ENCODE measurements around the gene BRAF. TPM values are rescaled to one million over a fixed set of nuclear protein-coding genes. Genes with fewer than 3 reads are reported as not detected.
"Not testable (repeated sequence)": the region's sequence is repeated elsewhere in the genome, so short reads cannot be mapped to it uniquely, and the experiment has no call there.

Gene BRAF
- total RNA-seq, 4 donors from 2014 or later, result 20.9 to 51.8 (median 34.8) TPM

DNA sequence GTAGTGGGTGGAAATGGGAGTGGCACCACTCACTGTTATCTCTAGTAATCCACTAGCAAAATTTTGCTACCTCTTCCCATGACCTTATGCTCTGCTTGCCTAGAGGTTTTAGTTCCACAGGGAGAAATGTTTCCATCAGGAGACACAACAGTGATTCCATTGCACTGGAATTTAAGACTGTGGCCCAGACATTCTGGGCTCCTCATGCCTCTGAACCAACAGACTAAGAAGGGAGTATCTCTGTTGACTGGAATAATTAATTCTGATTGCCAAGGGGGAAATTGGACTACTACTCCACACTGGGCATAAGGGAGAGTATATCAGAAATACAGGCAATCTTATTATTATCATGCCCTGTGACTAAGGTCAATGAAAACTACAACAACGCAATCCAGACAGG, 16.2 kb upstream of the BRAF start:
- Histone ChIP-seq H3K36me3 (no peaks in the 10 kb centered on the region), H3K4me3 (no peak overlapping the region), H3K4me1 (no peaks in the 10 kb centered on the region), H3K9me3 (no peaks in the 10 kb centered on the region), H3K27ac (no peak overlapping the region), H3K27me3 (no peaks in the 10 kb centered on the region)
- 89 to 93% methylated on average over 1 of the region's 1 CpG for WGBS, 2 donors (ENCODE audit: low coverage in 1 of 2)
- intact Hi-C loops (cut with DNase I; ENCODE audit: low total_unique reads) (no loop called here), in situ Hi-C loops (cut with MboI; ENCODE audit: low pct_ligation_motif_present in 1 of 4, low pct_unique_long_range_greater_than_20kb in 1 of 4, low sequenced_read_pairs in 3 of 4) (no loop called here)
- DNase-seq, result no peak
- TF ChIP-seq POLR2AphosphoS5 (IDR thresholded peaks at IDR 0.05) (no peak), EP300 (IDR thresholded peaks at IDR 0.05; ENCODE audit: low read depth) (no peak), POLR2A (IDR thresholded peaks at IDR 0.05) (no peak)
- TF ChIP-seq, protein P1, sequence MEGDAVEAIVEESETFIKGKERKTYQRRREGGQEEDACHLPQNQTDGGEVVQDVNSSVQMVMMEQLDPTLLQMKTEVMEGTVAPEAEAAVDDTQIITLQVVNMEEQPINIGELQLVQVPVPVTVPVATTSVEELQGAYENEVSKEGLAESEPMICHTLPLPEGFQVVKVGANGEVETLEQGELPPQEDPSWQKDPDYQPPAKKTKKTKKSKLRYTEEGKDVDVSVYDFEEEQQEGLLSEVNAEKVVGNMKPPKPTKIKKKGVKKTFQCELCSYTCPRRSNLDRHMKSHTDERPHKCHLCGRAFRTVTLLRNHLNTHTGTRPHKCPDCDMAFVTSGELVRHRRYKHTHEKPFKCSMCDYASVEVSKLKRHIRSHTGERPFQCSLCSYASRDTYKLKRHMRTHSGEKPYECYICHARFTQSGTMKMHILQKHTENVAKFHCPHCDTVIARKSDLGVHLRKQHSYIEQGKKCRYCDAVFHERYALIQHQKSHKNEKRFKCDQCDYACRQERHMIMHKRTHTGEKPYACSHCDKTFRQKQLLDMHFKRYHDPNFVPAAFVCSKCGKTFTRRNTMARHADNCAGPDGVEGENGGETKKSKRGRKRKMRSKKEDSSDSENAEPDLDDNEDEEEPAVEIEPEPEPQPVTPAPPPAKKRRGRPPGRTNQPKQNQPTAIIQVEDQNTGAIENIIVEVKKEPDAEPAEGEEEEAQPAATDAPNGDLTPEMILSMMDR (IDR thresholded peaks at IDR 0.05), result no peak

DNA sequence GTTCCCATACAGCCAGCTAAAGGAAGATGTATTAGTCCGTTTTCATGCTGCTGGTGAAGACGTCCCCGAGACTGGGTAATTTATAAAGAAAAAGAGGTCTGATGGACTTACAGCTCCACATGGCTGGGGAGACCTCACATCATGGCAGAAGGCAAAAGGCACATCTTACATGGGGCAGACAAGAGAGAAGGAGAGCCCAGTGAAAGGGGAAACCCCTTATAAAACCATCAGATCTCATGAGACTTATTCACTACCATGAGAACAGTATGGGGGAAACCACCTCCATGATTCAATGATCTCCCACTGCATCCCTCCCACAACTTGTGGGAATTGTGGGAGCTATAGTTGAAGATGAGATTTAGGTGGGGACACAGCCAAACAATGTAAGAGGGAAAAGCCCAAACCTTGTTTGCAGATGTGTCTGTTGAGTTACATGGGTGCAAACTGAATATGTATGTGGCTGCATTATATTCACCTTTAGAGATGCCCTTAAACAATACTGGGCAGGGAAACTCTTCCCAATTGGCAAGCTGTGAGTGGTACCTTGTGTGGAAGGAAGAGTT, 13.1 kb upstream of the BRAF start:
- no peak overlapping the region for H3K27ac ChIP-seq
- intact Hi-C loops (cut with DNase I; ENCODE audit: low total_unique reads), result no loop called here
- in situ Hi-C loops (cut with MboI; ENCODE audit: low pct_ligation_motif_present in 1 of 4, low pct_unique_long_range_greater_than_20kb in 1 of 4, low sequenced_read_pairs in 3 of 4), result no loop called here
- no peaks in the 10 kb centered on the region for H3K9me3 ChIP-seq
- TF ChIP-seq POLR2A (IDR thresholded peaks at IDR 0.05), result no peak
- TF ChIP-seq EP300 (IDR thresholded peaks at IDR 0.05; ENCODE audit: low read depth), result no peak
- TF ChIP-seq, protein P1 (IDR thresholded peaks at IDR 0.05), result no peak
- TF ChIP-seq POLR2AphosphoS5 (IDR thresholded peaks at IDR 0.05), result no peak
- 50 to 92% methylated on average over 2 to 3 of the region's 3 CpGs for WGBS, 2 donors (ENCODE audit: low coverage in 1 of 2)
- no peaks in the 10 kb centered on the region for H3K4me1 ChIP-seq
- H3K27me3 ChIP-seq, result no peaks in the 10 kb centered on the region
- H3K4me3 ChIP-seq, result no peak overlapping the region
- H3K36me3 ChIP-seq, result no peaks in the 10 kb centered on the region
- DNase-seq, result no peak

DNA sequence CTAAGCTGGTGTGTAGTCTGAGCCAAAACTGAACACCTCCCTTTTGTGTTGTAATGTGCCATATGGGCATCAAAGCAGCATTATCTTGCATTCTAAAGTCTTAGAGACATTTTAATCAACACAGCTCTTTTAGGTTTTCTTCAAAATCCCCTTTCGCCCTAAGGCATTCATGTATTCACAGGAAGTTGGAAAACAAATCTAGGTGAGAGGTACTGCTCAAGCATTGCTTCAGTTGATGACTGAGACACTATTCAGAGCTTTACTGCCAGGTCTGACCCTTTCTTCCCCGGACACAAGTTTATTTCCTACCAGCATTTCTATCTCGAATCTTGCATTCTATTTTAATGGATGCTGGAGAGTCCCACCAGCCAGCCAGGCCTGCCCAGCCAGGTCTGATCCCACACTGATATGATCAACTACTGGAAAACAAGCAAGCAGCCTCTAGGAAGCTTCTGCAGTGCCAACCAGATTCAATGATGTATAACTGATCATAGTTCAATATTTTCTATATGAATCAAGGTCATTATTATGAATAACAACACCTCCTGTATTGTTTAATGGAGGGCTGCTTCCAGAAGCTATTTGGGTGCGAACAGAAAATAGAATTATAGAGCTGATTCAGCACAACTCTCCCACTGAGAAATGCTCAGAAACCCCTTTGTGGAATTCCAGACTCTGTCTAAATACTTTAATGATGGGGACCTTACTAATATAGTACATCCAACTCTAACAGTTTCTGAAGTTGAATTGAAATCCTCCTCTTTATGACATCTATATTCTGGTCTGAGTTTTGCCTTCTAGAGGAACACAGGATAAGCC, 4.0 kb upstream of the BRAF start:
- no peak overlapping the region for H3K27ac ChIP-seq
- intact Hi-C loops (cut with DNase I; ENCODE audit: low total_unique reads), result no loop called here
- H3K4me3 ChIP-seq, result no peak overlapping the region
- H3K9me3 ChIP-seq, result no peaks in the 10 kb centered on the region
- peaks cover 0 to 6% (median 2%) of the 10 kb centered on the region in 4 donors for H3K4me1 ChIP-seq
- no peaks in the 10 kb centered on the region for H3K36me3 ChIP-seq
- in situ Hi-C loops (cut with MboI; ENCODE audit: low pct_ligation_motif_present in 1 of 4, low pct_unique_long_range_greater_than_20kb in 1 of 4, low sequenced_read_pairs in 3 of 4), result loop anchor here in 2 of 4 donors (10.0 kb wide), 2 partner anchors 86 to 114 kb away; partner anchors contain the start of gene MRPS33 (in 1 of the 2)
- H3K27me3 ChIP-seq, result no peaks in the 10 kb centered on the region
- TF ChIP-seq, protein P1 (IDR thresholded peaks at IDR 0.05), result no peak
- TF ChIP-seq POLR2A (IDR thresholded peaks at IDR 0.05), result no peak
- TF ChIP-seq EP300 (IDR thresholded peaks at IDR 0.05; ENCODE audit: low read depth), result no peak
- no peak for TF ChIP-seq POLR2AphosphoS5 (IDR thresholded peaks at IDR 0.05)
- no peak for DNase-seq
- WGBS, 2 donors (ENCODE audit: low coverage in 1 of 2), result 84 to 92% methylated on average over 2 to 4 of the region's 4 CpGs

DNA sequence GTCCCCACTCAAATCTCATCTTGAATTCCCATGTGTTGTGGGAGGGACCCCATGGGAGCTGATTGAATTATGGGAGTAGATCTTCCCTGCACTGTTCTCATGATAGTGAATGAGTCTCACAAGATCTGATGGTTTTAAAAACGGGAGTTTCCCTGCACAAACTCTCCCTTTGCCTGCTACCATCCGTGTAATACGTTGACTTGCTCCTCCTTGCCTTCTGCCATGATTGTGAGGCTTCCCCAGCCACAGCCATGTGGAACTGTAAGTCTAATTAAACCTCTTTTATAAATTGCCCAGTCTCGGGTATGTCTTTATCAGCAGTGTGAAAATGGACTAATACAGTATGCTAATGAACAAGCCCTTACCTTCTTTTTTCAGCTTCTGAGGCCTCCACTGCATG, 3.2 kb upstream of the BRAF start:
- in situ Hi-C loops (cut with MboI; ENCODE audit: low pct_ligation_motif_present in 1 of 4, low pct_unique_long_range_greater_than_20kb in 1 of 4, low sequenced_read_pairs in 3 of 4), result loop anchor here in 2 of 4 donors (10.0 kb wide), 2 partner anchors 87 to 113 kb away; partner anchors contain the start of gene MRPS33 (in 1 of the 2)
- H3K4me1 ChIP-seq, result peaks cover 0 to 13% (median 8%) of the 10 kb centered on the region in 4 donors
- WGBS, 2 donors (ENCODE audit: low coverage in 1 of 2), result 75 to 88% methylated on average over 1 to 4 of the region's 4 CpGs
- H3K27ac ChIP-seq; H3K9me3 ChIP-seq; H3K36me3 ChIP-seq; H3K4me3 ChIP-seq; intact Hi-C loops (cut with DNase I; ENCODE audit: low total_unique reads); DNase-seq; H3K27me3 ChIP-seq: not testable (repeated sequence)

Measured in transverse colon (tissue), 4 donors.